ENCODE results near the gene B3GAT1. TPM values are rescaled to one million over a fixed set of nuclear protein-coding genes. Genes with fewer than 3 reads are reported as not detected.

B3GAT1 gene
- total and polyA plus RNA-seq, 2 donors (not counting 1 experiment from before 2014, with no cell fraction given) = under 0.01 TPM; not detected in 1

GRCh38 chr11:134382830-134383229, 29.2 kb downstream of the B3GAT1 start:
- no peaks in the 10 kb centered on the region for H3K4me1 ChIP-seq (ENCODE audit: control insufficient read depth, extremely low read depth, insufficient read depth, low read length)
- no peaks in the 10 kb centered on the region for H3K79me2 ChIP-seq (ENCODE audit: control insufficient read depth, insufficient read depth, low read length)
- H3K9ac ChIP-seq (ENCODE audit: insufficient read depth, low read length) = no peak overlapping the region
- no peak overlapping the region for H3K4me3 ChIP-seq (replicated peaks in 1 of 4; ENCODE audit: control extremely low read depth in 1 of 4, insufficient read depth in 1 of 4, low read depth in 3 of 4, low read length in 4 of 4)
- H3K36me3 ChIP-seq (ENCODE audit: control insufficient read depth, insufficient read depth, low read length) = no peaks in the 10 kb centered on the region
- no peaks in the 10 kb centered on the region for H3K9me3 ChIP-seq (ENCODE audit: control insufficient read depth, insufficient read depth, low read depth, low read length)
- no peaks in the 10 kb centered on the region for H4K20me1 ChIP-seq (ENCODE audit: control insufficient read depth, extremely low read depth, insufficient read depth, low read length)
- no peak overlapping the region for H2AFZ ChIP-seq (ENCODE audit: low read length)
- DNase-seq (ENCODE audit: low read depth in 2 of 2) = no peak
- TF ChIP-seq EZH2 (IDR thresholded peaks at IDR 0.05; ENCODE audit: low read length, missing control alignments) (no peak), CTCF (conservative IDR thresholded peaks at IDR 0.05 in 1 of 2, IDR thresholded peaks at IDR 0.05 in 1 of 2; ENCODE audit: low read depth in 1 of 2, low read length in 2 of 2) (no peak)
- H3K27ac ChIP-seq (ENCODE audit: insufficient read depth, low read length) = no peak overlapping the region
- H3K27me3 ChIP-seq (ENCODE audit: control insufficient read depth, insufficient read depth, low read length) = no peaks in the 10 kb centered on the region
- no peak overlapping the region for H3K4me2 ChIP-seq (ENCODE audit: extremely low read depth, insufficient read depth, low read length)

GRCh38 chr11:134382257-134382656, 29.8 kb downstream of the B3GAT1 start:
- Histone ChIP-seq H3K27me3 (ENCODE audit: control insufficient read depth, insufficient read depth, low read length) (no peaks in the 10 kb centered on the region), H2AFZ (ENCODE audit: low read length) (no peak overlapping the region), H3K27ac (ENCODE audit: insufficient read depth, low read length) (no peak overlapping the region), H4K20me1 (ENCODE audit: control insufficient read depth, extremely low read depth, insufficient read depth, low read length) (no peaks in the 10 kb centered on the region), H3K4me3 (replicated peaks in 1 of 4; ENCODE audit: control extremely low read depth in 1 of 4, insufficient read depth in 1 of 4, low read depth in 3 of 4, low read length in 4 of 4) (no peak overlapping the region), H3K4me2 (ENCODE audit: extremely low read depth, insufficient read depth, low read length) (no peak overlapping the region), H3K9me3 (ENCODE audit: control insufficient read depth, insufficient read depth, low read depth, low read length) (no peaks in the 10 kb centered on the region), H3K4me1 (ENCODE audit: control insufficient read depth, extremely low read depth, insufficient read depth, low read length) (no peaks in the 10 kb centered on the region), H3K79me2 (ENCODE audit: control insufficient read depth, insufficient read depth, low read length) (no peaks in the 10 kb centered on the region), H3K9ac (ENCODE audit: insufficient read depth, low read length) (no peak overlapping the region), H3K36me3 (ENCODE audit: control insufficient read depth, insufficient read depth, low read length) (no peaks in the 10 kb centered on the region)
- DNase-seq (ENCODE audit: low read depth in 2 of 2) = no peak
- no peak for TF ChIP-seq CTCF (conservative IDR thresholded peaks at IDR 0.05 in 1 of 2, IDR thresholded peaks at IDR 0.05 in 1 of 2; ENCODE audit: low read depth in 1 of 2, low read length in 2 of 2)
- no peak for TF ChIP-seq EZH2 (IDR thresholded peaks at IDR 0.05; ENCODE audit: low read length, missing control alignments)

- H3K36me3 ChIP-seq (ENCODE audit: control insufficient read depth, insufficient read depth, low read length) = no peaks in the 10 kb centered on the region
- no peaks in the 10 kb centered on the region for H4K20me1 ChIP-seq (ENCODE audit: control insufficient read depth, extremely low read depth, insufficient read depth, low read length)
- H3K4me1 ChIP-seq (ENCODE audit: control insufficient read depth, extremely low read depth, insufficient read depth, low read length) = no peaks in the 10 kb centered on the region
- H3K9me3 ChIP-seq (ENCODE audit: control insufficient read depth, insufficient read depth, low read depth, low read length) = no peaks in the 10 kb centered on the region
- H3K27me3 ChIP-seq (ENCODE audit: control insufficient read depth, insufficient read depth, low read length) = no peaks in the 10 kb centered on the region
- no peaks in the 10 kb centered on the region for H3K79me2 ChIP-seq (ENCODE audit: control insufficient read depth, insufficient read depth, low read length)
- no peak overlapping the region for H3K4me2 ChIP-seq (ENCODE audit: extremely low read depth, insufficient read depth, low read length)
- TF ChIP-seq EZH2 (IDR thresholded peaks at IDR 0.05; ENCODE audit: low read length, missing control alignments) = no peak
- no peak for TF ChIP-seq CTCF (conservative IDR thresholded peaks at IDR 0.05 in 1 of 2, IDR thresholded peaks at IDR 0.05 in 1 of 2; ENCODE audit: low read depth in 1 of 2, low read length in 2 of 2)
- no peak for DNase-seq (ENCODE audit: low read depth in 2 of 2)
- H3K4me3 ChIP-seq (replicated peaks in 1 of 4; ENCODE audit: control extremely low read depth in 1 of 4, insufficient read depth in 1 of 4, low read depth in 3 of 4, low read length in 4 of 4) = no peak overlapping the region
- H2AFZ ChIP-seq (ENCODE audit: low read length) = no peak overlapping the region
- no peak overlapping the region for H3K27ac ChIP-seq (ENCODE audit: insufficient read depth, low read length)
- no peak overlapping the region for H3K9ac ChIP-seq (ENCODE audit: insufficient read depth, low read length)
Measured at GRCh38 chr11:134380785-134381184, 31.3 kb downstream of the B3GAT1 start.

Data from fibroblast of lung (primary cell).